ENCODE measurements around the gene NUDT22.

NUDT22 gene

DNA sequence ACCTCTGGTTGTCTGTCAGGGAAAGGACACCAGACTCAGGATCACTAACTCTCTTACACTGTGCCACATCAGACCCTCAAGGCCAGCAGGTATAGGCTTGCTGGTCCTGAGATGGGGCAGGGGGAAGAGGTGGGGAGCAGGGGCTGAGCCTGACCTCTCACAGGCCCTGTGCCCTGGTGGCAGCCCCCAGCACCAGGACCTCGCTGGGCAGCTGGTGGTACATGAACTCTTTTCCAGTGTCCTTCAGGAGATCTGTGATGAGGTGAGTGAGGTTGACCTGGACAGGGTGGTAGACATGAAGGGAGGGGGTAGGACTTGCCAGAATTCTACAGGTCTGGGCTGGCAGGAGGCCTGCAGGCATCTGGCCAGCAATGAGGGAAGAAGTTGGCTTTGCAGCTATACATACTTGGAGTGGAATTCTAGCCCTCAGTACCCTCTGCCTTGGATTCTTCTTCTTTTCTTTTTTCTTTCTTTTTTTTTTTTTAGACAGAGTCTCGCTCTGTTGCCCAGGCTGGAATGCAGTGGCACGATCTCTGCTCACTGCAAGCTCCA lies 1.4 kb downstream of the NUDT22 start:
- Histone ChIP-seq H3K27ac (ENCODE audit: low read depth, low read length) (no peak overlapping the region), H3K4me3 (ENCODE audit: low read depth, low read length) (no peak overlapping the region), H3K23ac (ENCODE audit: low read length) (no peak overlapping the region), H3K79me1 (ENCODE audit: low read length) (peaks cover 20% of the 10 kb centered on the region), H4K8ac (ENCODE audit: low read depth, low read length) (no peak overlapping the region), H2BK12ac (ENCODE audit: low read length) (no peak overlapping the region), H3K18ac (ENCODE audit: low read length) (no peak overlapping the region), H2BK5ac (ENCODE audit: low read depth, low read length, poor library complexity) (no peak overlapping the region), H3K79me2 (ENCODE audit: control insufficient read depth, insufficient read depth, low read length, poor library complexity) (peaks cover 16% of the 10 kb centered on the region), H3K4me2 (ENCODE audit: low read length) (no peak overlapping the region), H3K27me3 (ENCODE audit: insufficient read depth, low read length) (no peaks in the 10 kb centered on the region), H3K4me1 (ENCODE audit: control insufficient read depth in 1 of 2, insufficient read depth in 2 of 2, low read length in 2 of 2) (peaks cover 18 to 24% of the 10 kb centered on the region in 2 experiments), H3K14ac (ENCODE audit: low read length) (no peak overlapping the region), H3K9ac (ENCODE audit: low read length) (no peak overlapping the region), H2BK120ac (ENCODE audit: insufficient read depth, low read length, poor library complexity) (no peak overlapping the region), H3K4ac (ENCODE audit: low read depth, low read length) (no peak overlapping the region), H3K9me3 (ENCODE audit: insufficient read depth, low read depth, low read length) (peaks cover 5% of the 10 kb centered on the region), H2AFZ (ENCODE audit: insufficient read depth, low read length, poor library complexity) (no peak overlapping the region), H4K12ac (ENCODE audit: low read depth, low read length) (no peak overlapping the region), H2AK5ac (ENCODE audit: low read length) (no peak overlapping the region), H3K36me3 (ENCODE audit: control insufficient read depth in 1 of 2, insufficient read depth in 2 of 2, low read length in 2 of 2) (peaks cover 16% of the 10 kb centered on the region in 2 experiments), H4K91ac (ENCODE audit: low read depth, low read length) (no peak overlapping the region)
- no CpG with 5 or more reads among the region's 3 CpGs for WGBS (ENCODE audit: extremely low coverage, insufficient coverage, insufficient read length)
- peak in 1 of 2 donors; percentile 60 for DNase-seq

DNA sequence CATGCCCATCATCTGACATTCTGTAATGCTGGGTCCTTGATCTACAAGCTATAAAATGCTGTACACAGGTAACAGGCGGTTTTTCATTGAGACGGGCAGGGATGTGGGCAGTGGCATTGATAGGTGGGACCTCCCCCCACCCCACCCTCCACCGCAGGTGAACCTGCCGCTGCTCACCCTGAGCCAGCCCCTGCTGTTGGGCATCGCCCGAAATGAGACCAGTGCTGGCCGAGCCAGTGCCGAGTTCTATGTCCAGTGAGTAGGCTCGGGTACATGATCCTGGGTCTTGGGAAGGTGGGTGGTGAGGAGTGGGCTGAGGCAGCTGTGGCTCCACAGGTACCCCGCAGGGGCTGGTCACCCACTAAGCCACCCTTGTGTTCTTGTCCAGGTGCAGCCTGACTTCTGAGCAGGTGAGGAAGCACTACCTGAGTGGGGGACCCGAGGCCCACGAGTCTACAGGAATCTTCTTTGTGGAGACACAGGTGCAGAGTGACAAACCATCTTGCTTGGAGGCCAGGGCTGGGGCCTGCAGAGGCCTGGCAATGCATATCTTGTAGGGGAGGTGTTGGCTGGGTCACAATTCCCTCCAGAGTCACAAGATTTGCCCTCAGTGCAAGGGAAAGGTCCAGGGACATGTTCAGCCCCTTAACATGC lies 3.1 kb downstream of the NUDT22 start:
- Histone ChIP-seq H3K4me1 (ENCODE audit: control insufficient read depth in 1 of 2, insufficient read depth in 2 of 2, low read length in 2 of 2) (peaks cover 16 to 22% of the 10 kb centered on the region in 2 experiments), H3K9ac (ENCODE audit: low read length) (no peak overlapping the region), H2BK5ac (ENCODE audit: low read depth, low read length, poor library complexity) (no peak overlapping the region), H2AFZ (ENCODE audit: insufficient read depth, low read length, poor library complexity) (no peak overlapping the region), H3K4me2 (ENCODE audit: low read length) (no peak overlapping the region), H2AK5ac (ENCODE audit: low read length) (no peak overlapping the region), H3K18ac (ENCODE audit: low read length) (no peak overlapping the region), H3K79me2 (ENCODE audit: control insufficient read depth, insufficient read depth, low read length, poor library complexity) (peaks cover 19% of the 10 kb centered on the region), H3K27ac (ENCODE audit: low read depth, low read length) (no peak overlapping the region), H2BK12ac (ENCODE audit: low read length) (no peak overlapping the region), H2BK120ac (ENCODE audit: insufficient read depth, low read length, poor library complexity) (no peak overlapping the region), H3K23ac (ENCODE audit: low read length) (no peak overlapping the region), H3K79me1 (ENCODE audit: low read length) (peaks cover 23% of the 10 kb centered on the region), H4K91ac (ENCODE audit: low read depth, low read length) (no peak overlapping the region), H4K8ac (ENCODE audit: low read depth, low read length) (no peak overlapping the region), H3K4me3 (ENCODE audit: low read depth, low read length) (no peak overlapping the region), H3K14ac (ENCODE audit: low read length) (no peak overlapping the region), H3K4ac (ENCODE audit: low read depth, low read length) (no peak overlapping the region), H3K36me3 (ENCODE audit: control insufficient read depth in 1 of 2, insufficient read depth in 2 of 2, low read length in 2 of 2) (peaks cover 3 to 4% of the 10 kb centered on the region in 2 experiments), H3K27me3 (ENCODE audit: insufficient read depth, low read length) (no peaks in the 10 kb centered on the region), H3K9me3 (ENCODE audit: insufficient read depth, low read depth, low read length) (peaks cover 3% of the 10 kb centered on the region), H4K12ac (ENCODE audit: low read depth, low read length) (no peak overlapping the region)
- DNase-seq = no peak
- no CpG with 5 or more reads among the region's 12 CpGs for WGBS (ENCODE audit: extremely low coverage, insufficient coverage, insufficient read length)

DNA sequence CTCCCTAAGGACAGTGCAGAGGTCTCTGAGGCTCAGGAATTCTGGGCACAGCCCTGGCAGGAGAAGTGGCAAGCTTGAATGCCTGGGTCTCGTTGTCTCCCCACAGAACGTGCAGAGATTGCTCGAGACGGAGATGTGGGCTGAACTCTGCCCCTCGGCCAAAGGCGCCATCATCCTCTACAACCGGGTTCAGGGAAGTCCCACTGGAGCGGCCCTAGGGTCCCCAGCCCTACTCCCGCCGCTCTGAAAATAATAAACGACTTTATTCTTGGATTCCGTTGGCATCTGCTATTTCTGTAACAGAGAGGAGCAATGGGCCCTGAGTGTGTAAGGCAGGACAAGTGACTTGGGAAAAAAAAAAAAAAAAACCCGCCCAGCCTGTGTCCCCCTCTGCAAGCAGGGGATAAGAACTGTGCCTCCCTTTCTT lies 3.7 kb downstream of the NUDT22 start:
- Histone ChIP-seq H4K12ac (ENCODE audit: low read depth, low read length) (peak overlapping the region; percentile 82), H2AK5ac (ENCODE audit: low read length) (no peak overlapping the region), H3K4me1 (ENCODE audit: control insufficient read depth in 1 of 2, insufficient read depth in 2 of 2, low read length in 2 of 2) (peaks cover 16 to 20% of the 10 kb centered on the region in 2 experiments), H3K23ac (ENCODE audit: low read length) (no peak overlapping the region), H3K9ac (ENCODE audit: low read length) (peak overlapping the region; percentile 45), H3K18ac (ENCODE audit: low read length) (no peak overlapping the region), H3K4me2 (ENCODE audit: low read length) (peak overlapping the region; percentile 94), H2BK5ac (ENCODE audit: low read depth, low read length, poor library complexity) (no peak overlapping the region), H3K14ac (ENCODE audit: low read length) (peak overlapping the region; percentile 13), H4K91ac (ENCODE audit: low read depth, low read length) (peak overlapping the region; percentile 28), H3K9me3 (ENCODE audit: insufficient read depth, low read depth, low read length) (no peaks in the 10 kb centered on the region), H4K8ac (ENCODE audit: low read depth, low read length) (peak overlapping the region; percentile 71), H2BK120ac (ENCODE audit: insufficient read depth, low read length, poor library complexity) (no peak overlapping the region), H2BK12ac (ENCODE audit: low read length) (no peak overlapping the region), H3K79me2 (ENCODE audit: control insufficient read depth, insufficient read depth, low read length, poor library complexity) (peaks cover 19% of the 10 kb centered on the region), H2AFZ (ENCODE audit: insufficient read depth, low read length, poor library complexity) (no peak overlapping the region), H3K36me3 (ENCODE audit: control insufficient read depth in 1 of 2, insufficient read depth in 2 of 2, low read length in 2 of 2) (peaks cover 1 to 2% of the 10 kb centered on the region in 2 experiments), H3K4me3 (ENCODE audit: low read depth, low read length) (peak overlapping the region; percentile 62), H3K27me3 (ENCODE audit: insufficient read depth, low read length) (no peaks in the 10 kb centered on the region), H3K4ac (ENCODE audit: low read depth, low read length) (no peak overlapping the region), H3K27ac (ENCODE audit: low read depth, low read length) (peak overlapping the region; percentile 20), H3K79me1 (ENCODE audit: low read length) (peaks cover 25% of the 10 kb centered on the region)
- no CpG with 5 or more reads among the region's 13 CpGs for WGBS (ENCODE audit: extremely low coverage, insufficient coverage, insufficient read length)
- DNase-seq = no peak

DNA sequence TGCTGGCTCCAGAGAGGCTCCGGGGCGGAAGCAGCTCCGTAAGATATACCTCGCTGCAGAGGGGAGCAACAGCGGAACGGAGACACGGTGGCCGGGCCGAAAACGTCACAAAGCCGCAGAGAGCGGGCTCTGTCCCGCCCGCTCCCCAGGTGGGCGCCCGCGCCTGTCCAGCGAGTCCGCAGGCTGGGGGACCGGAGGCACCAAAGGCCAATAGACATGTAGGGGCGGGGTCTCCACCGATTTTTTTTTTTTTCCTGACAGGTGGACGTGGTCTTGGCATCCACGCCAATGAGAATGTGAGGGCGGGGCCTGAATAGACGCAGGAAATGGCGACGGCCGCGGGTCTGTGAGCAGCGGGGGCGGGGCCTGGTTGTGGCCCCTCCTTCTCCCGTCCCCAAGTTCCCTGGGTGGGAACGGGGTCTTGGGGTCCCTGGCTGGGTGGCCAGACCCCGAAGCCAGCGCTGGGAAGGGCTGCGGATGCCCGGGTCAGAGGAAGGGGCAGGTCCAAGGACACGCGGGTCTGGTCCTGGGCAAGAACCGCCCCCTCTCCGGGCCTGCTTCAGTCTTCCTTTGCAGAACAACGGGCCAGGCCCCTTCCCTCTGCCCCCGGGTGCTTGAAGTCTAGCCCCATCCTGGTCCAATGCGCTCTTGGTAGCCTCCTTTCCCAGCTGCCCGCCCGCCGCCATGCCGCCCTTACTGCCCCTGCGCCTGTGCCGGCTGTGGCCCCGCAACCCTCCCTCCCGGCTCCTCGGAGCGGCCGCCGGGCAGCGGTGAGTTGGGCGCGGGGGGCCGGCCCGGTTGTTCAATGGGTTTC lies 4.3 kb downstream of the NUDT22 start, which contains the start of gene DNAJC4:
Gene DNAJC4 (plus strand): TSS at position 378 of the 814 bp plus-strand sequence. CDS start 307 bp downstream, at position 685.
- Histone ChIP-seq H2BK120ac (ENCODE audit: insufficient read depth, low read length, poor library complexity) (peak within 1 kb of the TSS; percentile 74), H2AK5ac (ENCODE audit: low read length) (peak within 1 kb of the TSS; percentile 55), H3K27me3 (ENCODE audit: insufficient read depth, low read length) (no peaks in the 10 kb centered on the region), H3K4me2 (ENCODE audit: low read length) (peak within 1 kb of the TSS; percentile 94), H3K79me1 (ENCODE audit: low read length) (peaks cover 23% of the 10 kb centered on the region), H4K12ac (ENCODE audit: low read depth, low read length) (peak within 1 kb of the TSS; percentile 89), H3K23ac (ENCODE audit: low read length) (no peak within 1 kb of the TSS), H3K4me1 (ENCODE audit: control insufficient read depth in 1 of 2, insufficient read depth in 2 of 2, low read length in 2 of 2) (peaks cover 15 to 16% of the 10 kb centered on the region in 2 experiments), H3K9ac (ENCODE audit: low read length) (peak within 1 kb of the TSS; percentile 87), H2AFZ (ENCODE audit: insufficient read depth, low read length, poor library complexity) (peak within 1 kb of the TSS; percentile 65), H3K79me2 (ENCODE audit: control insufficient read depth, insufficient read depth, low read length, poor library complexity) (peaks cover 20% of the 10 kb centered on the region), H4K8ac (ENCODE audit: low read depth, low read length) (peak within 1 kb of the TSS; percentile 91), H3K4me3 (ENCODE audit: low read depth, low read length) (peak within 1 kb of the TSS; percentile 88), H2BK12ac (ENCODE audit: low read length) (no peak within 1 kb of the TSS), H3K9me3 (ENCODE audit: insufficient read depth, low read depth, low read length) (no peaks in the 10 kb centered on the region), H4K91ac (ENCODE audit: low read depth, low read length) (peak within 1 kb of the TSS; percentile 72), H3K4ac (ENCODE audit: low read depth, low read length) (peak within 1 kb of the TSS; percentile 28), H2BK5ac (ENCODE audit: low read depth, low read length, poor library complexity) (peak within 1 kb of the TSS; percentile 65), H3K36me3 (ENCODE audit: control insufficient read depth in 1 of 2, insufficient read depth in 2 of 2, low read length in 2 of 2) (peaks cover 0 to 2% of the 10 kb centered on the region in 2 experiments), H3K18ac (ENCODE audit: low read length) (peak within 1 kb of the TSS; percentile 50), H3K27ac (ENCODE audit: low read depth, low read length) (peak within 1 kb of the TSS; percentile 68), H3K14ac (ENCODE audit: low read length) (peak within 1 kb of the TSS; percentile 87)
- peak; percentile 90 to 93 for DNase-seq
- WGBS (ENCODE audit: extremely low coverage, insufficient coverage, insufficient read length) = no CpG with 5 or more reads among the region's 62 CpGs

Data from trophoblast cell (in vitro differentiated cells and primary cell).